Stimulated activated naive B cell treated with anti-CD40 and anti-IgM and Interleukin-4, amounts not matched to agents 10 μg/mL and 1 μg/mL and 100 μg/mL, for 72 hours (primary cell): ENCODE results near the gene CMTM3.
"Not testable (repeated sequence)": the region's sequence is repeated elsewhere in the genome, so short reads cannot be mapped to it uniquely, and the experiment has no call there.

Source experiments
- ATAC-seq, 2 donors: fragments of 150-1000 bp; cut with Tn5 transposase; replicated peaks; 2 replicates each; pipeline ENCODE4 v1.10.0; 2021; ENCODE audit warnings: moderate library complexity in 1 of 2
- DNase-seq: peaks from one replicate; pipeline ENCODE4 v3.0.0; 2021
- H3K27ac Mint-ChIP-seq: one replicate; pipeline ENCODE4 v1.8.0; 2022; ENCODE audit warnings: mild to moderate bottlenecking, mixed read lengths
- H3K27me3 Mint-ChIP-seq, 2 donors: one replicate each; pipeline ENCODE4 v1.8.0; 2022; ENCODE audit warnings: mixed read lengths in 2 of 2
- H3K36me3 Mint-ChIP-seq, 2 donors: one replicate each; pipeline ENCODE4 v1.8.0; 2022; ENCODE audit warnings: mixed read lengths in 2 of 2, mild to moderate bottlenecking in 1 of 2
- H3K4me1 Mint-ChIP-seq, 2 donors: one replicate each; pipeline ENCODE4 v1.8.0; 2022; ENCODE audit warnings: mixed read lengths in 2 of 2, mild to moderate bottlenecking in 1 of 2
- H3K4me3 Mint-ChIP-seq, 2 donors: one replicate each; pipeline ENCODE4 v1.8.0; 2022; ENCODE audit warnings: mild to moderate bottlenecking in 2 of 2, mixed read lengths in 2 of 2, moderate library complexity in 1 of 2
- H3K9me3 Mint-ChIP-seq, 2 donors: one replicate each; pipeline ENCODE4 v1.8.0; 2022; ENCODE audit warnings: mixed read lengths in 2 of 2, mild to moderate bottlenecking in 1 of 2

The CMTM3 gene, protein sequence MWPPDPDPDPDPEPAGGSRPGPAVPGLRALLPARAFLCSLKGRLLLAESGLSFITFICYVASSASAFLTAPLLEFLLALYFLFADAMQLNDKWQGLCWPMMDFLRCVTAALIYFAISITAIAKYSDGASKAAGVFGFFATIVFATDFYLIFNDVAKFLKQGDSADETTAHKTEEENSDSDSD

DNA sequence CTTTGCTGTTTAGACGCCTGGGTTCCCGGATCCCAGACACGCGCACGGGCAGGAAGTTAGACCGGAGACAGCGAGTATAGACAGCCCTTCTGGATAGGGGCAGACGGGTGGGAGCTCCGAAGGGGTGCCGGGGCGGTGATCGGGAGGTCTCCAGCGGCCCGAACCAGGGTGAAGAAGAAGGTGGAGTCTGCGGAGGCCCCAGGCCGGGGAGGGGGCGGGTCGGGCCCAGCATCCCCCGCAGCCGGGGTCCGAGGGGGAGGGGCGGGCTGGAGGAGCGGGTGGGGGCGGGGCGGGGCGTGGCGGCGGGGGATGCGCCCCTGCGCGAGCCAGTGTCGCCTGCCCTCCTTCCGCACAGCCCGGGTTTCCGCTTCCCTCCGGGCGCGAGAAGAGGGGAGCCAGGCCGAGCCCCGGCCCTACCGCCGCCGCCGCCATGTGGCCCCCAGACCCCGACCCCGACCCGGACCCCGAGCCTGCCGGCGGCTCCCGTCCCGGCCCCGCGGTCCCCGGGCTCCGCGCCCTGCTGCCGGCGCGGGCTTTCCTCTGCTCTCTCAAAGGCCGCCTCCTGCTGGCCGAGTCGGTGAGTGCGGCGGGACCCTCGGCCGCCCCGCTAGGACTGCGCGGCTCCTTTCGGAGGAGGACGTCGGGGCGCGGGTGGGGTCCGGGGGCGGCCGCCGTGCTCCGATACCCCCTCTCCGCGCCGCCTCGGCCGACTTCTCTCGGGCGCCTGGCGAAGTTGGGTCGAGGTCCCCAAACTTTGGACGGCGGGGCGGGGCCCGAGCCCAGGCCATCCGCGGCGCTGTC, at the start of gene CMTM3:
Gene CMTM3 (plus strand): TSS at position 329 of the 801 bp plus-strand sequence. CDS start 102 bp downstream, at position 431.
- Mint-ChIP-seq H3K4me3 (peak within 1 kb of the TSS; percentile 87 to 97), H3K4me1 (peaks cover 25 to 54% of the 10 kb centered on the region in 2 donors), H3K9me3 (peaks cover 7 to 12% of the 10 kb centered on the region in 2 donors), H3K27me3 (peaks cover 32 to 34% of the 10 kb centered on the region in 2 donors), H3K27ac (peak within 1 kb of the TSS; percentile 83), H3K36me3 (peaks cover 12 to 13% of the 10 kb centered on the region in 2 donors)
- DNase-seq = peak; percentile 64
- ATAC-seq = peak; percentile 66 to 67

DNA sequence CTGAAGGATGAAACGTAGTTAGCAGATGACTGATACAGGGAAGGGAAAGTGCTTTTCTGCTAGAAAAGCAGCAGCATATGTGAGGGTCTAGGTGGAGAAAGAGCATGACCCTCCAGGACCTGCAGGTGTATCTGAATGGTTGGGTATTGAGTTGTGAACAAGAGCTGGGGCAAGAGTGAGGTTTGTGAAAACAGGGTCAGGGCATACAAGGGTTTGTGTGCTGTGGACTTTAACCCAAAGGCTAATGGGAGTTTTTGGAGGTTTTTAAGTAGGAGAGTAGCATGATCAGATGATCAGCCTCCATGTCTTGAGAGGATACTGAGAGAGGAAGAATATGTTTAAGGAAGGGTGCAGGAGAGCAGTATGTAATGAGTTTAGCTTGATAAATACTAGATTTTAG, 44.4 kb upstream of the CMTM3 start:
- no peak for ATAC-seq
- Mint-ChIP-seq H3K27ac (no peak overlapping the region), H3K27me3 (no peaks in the 10 kb centered on the region), H3K4me1 (peaks cover 34 to 35% of the 10 kb centered on the region in 2 donors), H3K9me3 (no peaks in the 10 kb centered on the region), H3K36me3 (peaks cover 20 to 41% of the 10 kb centered on the region in 2 donors), H3K4me3 (no peak overlapping the region)
- DNase-seq = no peak

DNA sequence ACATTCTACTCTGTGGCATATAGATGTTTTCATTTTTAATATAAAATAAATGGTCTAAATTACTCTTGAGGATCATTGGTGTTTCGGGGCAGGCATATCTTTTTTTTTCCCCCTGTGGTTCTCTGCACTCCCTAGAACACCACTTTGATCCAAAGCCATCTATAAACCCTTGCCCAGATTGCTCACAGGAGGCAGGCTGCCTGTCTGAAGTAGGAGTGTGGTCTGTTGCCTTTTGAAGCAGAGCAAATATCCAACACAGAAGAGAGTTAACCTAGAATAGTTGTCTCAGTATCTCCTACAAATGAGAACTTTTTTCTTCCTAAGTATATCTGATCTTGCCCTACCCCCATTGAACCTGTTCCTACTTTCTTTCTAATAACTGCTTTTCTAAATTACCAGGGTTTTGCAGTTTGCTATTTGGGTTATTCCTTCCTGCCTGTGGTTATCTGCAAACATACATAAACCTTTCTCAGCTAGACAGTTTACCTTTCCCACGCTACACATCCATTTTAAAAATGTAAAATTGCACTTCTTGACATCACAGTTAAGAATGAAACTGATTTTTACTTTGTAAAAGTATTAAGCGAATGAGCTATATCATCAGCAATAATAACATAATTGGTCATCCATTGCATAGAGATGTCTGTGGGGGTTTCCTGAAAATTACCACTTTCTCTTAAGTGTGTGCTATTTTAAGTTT, 43.0 kb upstream of the CMTM3 start:
- Mint-ChIP-seq H3K9me3 (no peaks in the 10 kb centered on the region), H3K4me1 (peaks cover 21 to 22% of the 10 kb centered on the region in 2 donors), H3K4me3 (no peak overlapping the region), H3K36me3 (peaks cover 21 to 36% of the 10 kb centered on the region in 2 donors), H3K27me3 (no peaks in the 10 kb centered on the region), H3K27ac (no peak overlapping the region)
- ATAC-seq = no peak
- DNase-seq = no peak

DNA sequence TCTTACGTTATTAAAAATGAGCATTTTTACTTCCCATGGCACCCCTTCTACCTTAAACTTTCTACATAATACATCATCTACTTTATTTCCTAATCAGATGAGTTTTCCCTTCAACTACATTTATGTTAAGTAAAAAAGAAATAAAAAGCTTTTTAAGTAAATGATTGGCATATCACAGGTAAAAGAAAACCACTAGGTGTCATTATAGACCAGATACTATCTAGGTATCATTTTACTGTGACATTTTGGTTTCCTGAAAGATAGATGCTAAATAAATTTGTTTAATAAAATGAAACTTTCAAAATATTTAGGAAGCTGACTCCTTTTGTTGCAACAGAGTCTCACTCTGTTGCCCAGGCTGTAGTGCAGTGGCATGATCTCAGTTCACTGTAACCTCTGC, 42.1 kb upstream of the CMTM3 start:
- ATAC-seq = no peak
- H3K4me3 Mint-ChIP-seq = no peak overlapping the region
- H3K27ac Mint-ChIP-seq = no peak overlapping the region
- H3K36me3 Mint-ChIP-seq = peaks cover 28 to 43% of the 10 kb centered on the region in 2 donors
- no peaks in the 10 kb centered on the region for H3K9me3 Mint-ChIP-seq
- no peaks in the 10 kb centered on the region for H3K27me3 Mint-ChIP-seq
- DNase-seq = no peak
- H3K4me1 Mint-ChIP-seq = peaks cover 18 to 22% of the 10 kb centered on the region in 2 donors

DNA sequence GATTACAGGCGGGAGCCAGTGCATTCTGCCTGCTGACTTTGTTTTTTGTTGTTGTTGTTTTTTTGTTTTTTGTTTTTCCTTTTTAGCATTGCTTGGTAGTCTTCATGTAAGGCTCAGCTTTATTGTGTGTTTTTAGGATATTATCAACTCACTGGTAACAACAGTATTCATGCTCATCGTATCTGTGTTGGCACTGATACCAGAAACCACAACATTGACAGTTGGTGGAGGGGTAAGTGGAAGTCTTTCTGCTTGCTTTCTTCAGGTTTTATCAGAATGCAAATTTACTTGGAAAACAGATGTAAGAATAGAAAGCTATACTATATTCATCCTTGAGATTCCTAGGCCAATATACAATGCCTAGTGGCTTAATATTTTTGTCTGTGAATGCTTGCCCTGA, 41.5 kb upstream of the CMTM3 start:
- no peak for ATAC-seq
- Mint-ChIP-seq H3K27me3 (no peaks in the 10 kb centered on the region), H3K4me1 (peaks cover 15 to 19% of the 10 kb centered on the region in 2 donors), H3K9me3 (no peaks in the 10 kb centered on the region), H3K36me3 (peaks cover 27 to 45% of the 10 kb centered on the region in 2 donors), H3K27ac (no peak overlapping the region), H3K4me3 (no peak overlapping the region)
- no peak for DNase-seq

DNA sequence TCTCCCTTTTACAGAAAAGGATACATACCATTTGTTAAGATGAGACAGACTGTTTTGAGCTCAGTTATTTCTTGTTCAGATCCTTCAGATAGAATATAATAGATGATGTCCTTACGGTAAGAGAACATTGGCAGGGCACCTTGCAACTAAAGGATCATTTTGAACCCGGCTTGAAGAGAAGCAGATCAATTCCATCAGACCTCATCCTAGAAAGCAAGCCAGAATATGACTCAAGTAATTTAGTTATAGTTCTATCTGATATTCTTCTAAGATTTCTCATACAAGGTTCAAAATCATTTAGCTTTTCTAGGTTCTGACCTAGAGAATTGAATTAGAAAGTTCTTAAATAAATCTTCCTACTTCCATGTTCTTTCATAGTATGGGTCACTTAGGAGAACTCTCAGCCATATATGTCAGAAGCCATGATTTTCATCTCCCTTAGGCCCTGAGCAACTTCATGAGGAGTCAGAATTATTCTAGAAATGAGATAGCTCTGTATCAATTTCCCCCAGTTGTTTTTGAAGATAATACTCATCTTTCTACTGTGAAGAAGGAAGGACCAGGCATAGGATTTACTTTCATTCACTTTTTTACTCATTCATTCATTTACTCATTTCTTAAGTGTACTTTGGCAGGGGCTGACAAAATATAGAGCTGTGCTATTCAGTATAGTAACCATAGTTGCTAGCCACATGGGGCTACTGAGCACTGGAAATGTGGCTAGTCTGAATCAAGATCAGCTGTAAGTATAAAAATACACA, 40.8 kb upstream of the CMTM3 start:
- ATAC-seq (peak; percentile 58 to 74), DNase-seq (no peak)
- no peak overlapping the region for H3K27ac Mint-ChIP-seq
- H3K9me3 Mint-ChIP-seq = no peaks in the 10 kb centered on the region
- H3K4me1 Mint-ChIP-seq = peaks cover 15 to 19% of the 10 kb centered on the region in 2 donors
- no peaks in the 10 kb centered on the region for H3K27me3 Mint-ChIP-seq
- H3K4me3 Mint-ChIP-seq = no peak overlapping the region
- peaks cover 27 to 45% of the 10 kb centered on the region in 2 donors for H3K36me3 Mint-ChIP-seq

DNA sequence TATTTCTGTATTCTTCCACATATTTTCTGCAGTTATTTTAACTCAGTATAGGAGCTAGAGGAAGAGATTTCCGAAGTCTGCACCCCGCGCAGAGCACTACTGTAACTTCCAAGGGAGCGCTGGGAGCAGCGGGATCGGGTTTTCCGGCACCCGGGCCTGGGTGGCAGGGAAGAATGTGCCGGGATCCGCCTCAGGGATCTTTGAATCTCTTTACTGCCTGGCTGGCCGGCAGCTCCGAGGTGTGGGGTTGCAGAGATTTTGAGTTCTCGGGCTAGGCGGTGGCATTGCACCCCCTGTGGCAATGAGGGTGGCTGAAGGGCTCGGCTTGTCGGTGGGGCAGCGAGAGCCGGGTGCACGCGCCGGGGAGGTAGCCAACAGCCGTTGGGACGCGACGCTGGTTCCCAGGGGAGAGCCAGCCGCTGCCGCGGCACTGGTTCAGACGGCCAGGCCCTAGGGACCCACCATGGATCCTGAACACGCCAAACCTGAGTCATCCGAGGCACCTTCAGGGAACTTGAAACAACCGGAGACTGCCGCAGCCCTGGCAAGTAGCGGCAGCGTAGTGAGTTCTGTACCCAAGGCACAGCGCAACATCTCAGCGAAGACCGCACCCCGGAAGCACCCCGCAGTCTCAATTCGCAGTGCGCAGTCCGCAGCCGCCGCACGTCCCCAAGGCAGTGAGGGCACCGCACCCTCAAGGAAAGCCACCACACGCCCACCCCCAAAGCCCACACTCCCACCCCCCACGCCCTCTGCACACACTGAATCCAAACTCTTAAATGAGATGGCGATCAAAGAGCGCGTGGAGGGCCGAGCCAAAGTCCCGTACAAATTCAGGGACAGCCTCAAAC, 38.2 kb upstream of the CMTM3 start, which contains the start of gene CMTM1:
Gene CMTM1 (plus strand): TSS at position 389 of the 851 bp plus-strand sequence. CDS start 75 bp downstream, at position 464.
- DNase-seq (no peak), ATAC-seq (no peak)
- H3K27me3 Mint-ChIP-seq = no peaks in the 10 kb centered on the region
- no peak within 1 kb of the TSS for H3K27ac Mint-ChIP-seq
- H3K4me3 Mint-ChIP-seq = no peak within 1 kb of the TSS
- peaks cover 25 to 29% of the 10 kb centered on the region in 2 donors for H3K36me3 Mint-ChIP-seq
- H3K4me1 Mint-ChIP-seq = peaks cover 7 to 9% of the 10 kb centered on the region in 2 donors
- H3K9me3 Mint-ChIP-seq = no peaks in the 10 kb centered on the region

DNA sequence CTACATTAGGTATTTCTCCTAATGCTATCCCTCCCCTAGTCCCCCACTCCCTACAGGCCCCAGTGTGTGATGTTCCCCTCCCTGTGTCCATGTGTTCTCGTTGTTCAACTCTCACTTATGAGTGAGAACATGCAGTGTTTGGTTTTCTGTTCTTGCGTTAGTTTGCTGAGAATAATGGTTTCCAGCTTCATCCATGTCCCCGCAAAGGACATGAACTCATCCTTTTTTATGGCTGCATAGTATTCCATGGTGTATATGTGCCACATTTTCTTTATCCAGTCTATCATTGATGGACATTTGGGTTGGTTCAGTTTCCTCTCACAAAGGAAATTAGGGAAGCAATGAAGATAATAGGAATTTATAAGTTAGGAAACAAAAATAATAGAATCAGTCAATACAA, 37.2 kb upstream of the CMTM3 start:
- not testable (repeated sequence) for H3K4me1 Mint-ChIP-seq, H3K27me3 Mint-ChIP-seq, DNase-seq, H3K27ac Mint-ChIP-seq, ATAC-seq, H3K9me3 Mint-ChIP-seq, H3K4me3 Mint-ChIP-seq
- H3K36me3 Mint-ChIP-seq = peaks cover 21 to 29% of the 10 kb centered on the region in 2 donors

DNA sequence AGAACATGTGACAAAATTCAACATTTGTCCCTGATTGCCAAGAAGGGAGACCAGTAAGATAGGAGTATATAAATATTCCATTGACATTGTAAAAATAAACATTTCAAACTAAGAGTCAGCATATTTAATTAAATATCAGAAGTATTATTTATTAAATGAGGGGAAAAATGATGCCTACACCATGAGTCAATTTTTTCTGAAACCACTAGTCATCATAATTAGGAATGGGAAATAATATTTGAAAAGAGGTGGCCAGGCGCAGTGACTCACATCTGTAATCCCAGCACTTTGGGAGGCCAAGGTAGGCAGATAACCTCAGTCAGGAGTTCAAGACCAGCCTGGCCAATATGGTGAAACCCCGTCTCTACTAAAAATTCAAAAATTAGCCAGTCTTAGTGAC, 36.1 kb upstream of the CMTM3 start:
- H3K4me3 Mint-ChIP-seq = no peak overlapping the region
- DNase-seq (no peak), ATAC-seq (no peak)
- H3K27me3 Mint-ChIP-seq = no peaks in the 10 kb centered on the region
- peaks cover 4 to 8% of the 10 kb centered on the region in 2 donors for H3K4me1 Mint-ChIP-seq
- H3K9me3 Mint-ChIP-seq = no peaks in the 10 kb centered on the region
- no peak overlapping the region for H3K27ac Mint-ChIP-seq
- peaks cover 21 to 30% of the 10 kb centered on the region in 2 donors for H3K36me3 Mint-ChIP-seq

DNA sequence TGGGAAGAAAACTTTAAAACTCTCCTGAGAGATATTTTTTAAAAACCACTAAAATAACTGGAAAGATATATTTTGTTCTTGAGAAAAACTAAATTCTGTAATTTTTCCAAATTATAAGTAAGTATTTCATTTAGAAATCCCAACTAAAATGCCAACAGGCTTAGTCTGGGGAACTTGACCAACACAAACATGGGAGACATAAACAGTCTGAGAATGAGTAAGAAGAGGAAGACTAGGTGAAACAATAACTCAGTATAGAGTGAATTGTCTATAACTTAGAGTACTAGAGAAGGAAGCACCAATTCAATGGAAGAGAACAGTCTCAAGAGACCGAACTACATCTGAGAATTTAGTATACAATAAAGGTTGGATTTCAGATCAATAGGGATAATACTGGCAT, 35.4 kb upstream of the CMTM3 start:
- peaks cover 5 to 8% of the 10 kb centered on the region in 2 donors for H3K4me1 Mint-ChIP-seq

DNA sequence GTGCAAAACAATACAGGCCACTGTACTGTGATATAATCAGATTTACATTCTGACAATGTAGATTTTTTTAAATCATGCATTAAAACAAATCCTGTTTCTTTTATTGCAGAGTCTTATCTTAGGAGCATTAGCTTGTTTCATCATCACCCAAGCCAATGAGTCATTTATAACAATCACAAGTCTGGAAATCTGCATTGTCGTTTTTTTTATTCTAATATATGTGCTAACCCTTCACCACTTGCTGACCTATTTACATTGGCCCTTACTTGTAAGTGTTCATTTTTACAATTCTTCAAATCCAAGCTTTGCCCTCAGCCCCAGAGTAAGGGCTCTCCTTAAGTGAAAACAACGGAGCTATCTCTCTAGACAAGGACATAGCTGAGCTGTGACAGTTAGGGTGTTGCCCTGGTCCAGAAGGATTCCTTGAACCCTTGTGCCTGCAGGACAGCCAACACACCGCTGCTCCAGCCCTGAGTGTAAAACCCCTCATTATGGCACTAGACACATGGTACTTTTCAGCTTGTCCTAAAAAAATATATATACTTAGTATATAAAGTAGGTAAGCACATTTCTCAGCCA, 34.6 kb upstream of the CMTM3 start:
- peaks cover 0 to 6% of the 10 kb centered on the region in 2 donors for H3K27me3 Mint-ChIP-seq
- H3K9me3 Mint-ChIP-seq = no peaks in the 10 kb centered on the region
- H3K27ac Mint-ChIP-seq = no peak overlapping the region
- H3K4me3 Mint-ChIP-seq = no peak overlapping the region
- peaks cover 6 to 8% of the 10 kb centered on the region in 2 donors for H3K4me1 Mint-ChIP-seq
- no peak for DNase-seq
- ATAC-seq = no peak
- H3K36me3 Mint-ChIP-seq = peaks cover 15 to 27% of the 10 kb centered on the region in 2 donors

More for the DNA sequence above, 35.4 kb upstream of the CMTM3 start:
- H3K4me3 Mint-ChIP-seq = no peak overlapping the region
- H3K9me3 Mint-ChIP-seq = no peaks in the 10 kb centered on the region
- no peak overlapping the region for H3K27ac Mint-ChIP-seq
- DNase-seq (no peak), ATAC-seq (no peak)
- H3K36me3 Mint-ChIP-seq = peaks cover 18 to 30% of the 10 kb centered on the region in 2 donors
- H3K27me3 Mint-ChIP-seq = peaks cover 0 to 3% of the 10 kb centered on the region in 2 donors

DNA sequence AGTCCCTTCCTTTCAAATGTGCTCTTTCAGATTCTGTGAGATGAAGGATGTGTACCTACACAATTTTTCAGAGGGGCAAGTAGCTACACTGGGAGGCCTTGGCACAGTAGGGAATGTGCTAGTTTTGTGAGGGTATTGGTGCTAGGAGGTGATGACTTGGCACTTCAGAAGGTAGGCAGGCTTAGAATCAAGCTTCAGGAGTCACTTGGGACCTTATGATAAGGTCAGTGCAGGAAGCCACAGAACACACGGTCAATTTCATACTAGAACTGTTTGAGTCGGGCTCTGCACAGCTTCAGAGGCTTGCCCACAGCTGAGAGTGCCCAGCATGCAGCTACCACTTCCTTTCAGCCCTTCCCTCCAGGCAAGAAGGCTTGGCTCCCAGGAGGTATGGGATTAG, 32.1 kb upstream of the CMTM3 start:
- H3K4me1 Mint-ChIP-seq = peaks cover 6 to 8% of the 10 kb centered on the region in 2 donors
- H3K4me3 Mint-ChIP-seq = no peak overlapping the region

DNA sequence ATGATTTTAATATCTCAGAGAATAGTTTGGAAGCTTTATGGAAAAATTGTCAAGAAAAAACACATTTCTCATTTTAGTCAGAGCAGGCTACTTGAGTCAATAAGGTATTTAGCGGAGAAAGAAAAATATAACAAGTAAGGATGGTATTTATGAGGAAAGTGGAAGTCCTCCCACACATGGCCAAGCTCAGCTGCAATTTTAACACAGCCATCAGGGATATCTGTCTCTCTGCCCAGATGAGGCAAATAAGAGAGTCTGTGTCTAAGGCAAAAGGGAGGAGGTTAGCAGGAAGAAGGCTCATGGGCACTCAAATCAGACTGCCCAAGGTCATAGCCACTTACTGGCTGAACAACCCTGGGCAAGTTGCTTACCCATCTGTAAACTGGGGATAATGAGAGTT, 30.4 kb upstream of the CMTM3 start:
- Mint-ChIP-seq H3K36me3 (peaks cover 0 to 5% of the 10 kb centered on the region in 2 donors), H3K4me1 (peaks cover 17 to 19% of the 10 kb centered on the region in 2 donors), H3K27me3 (peaks cover 29 to 33% of the 10 kb centered on the region in 2 donors), H3K9me3 (no peaks in the 10 kb centered on the region), H3K27ac (no peak overlapping the region), H3K4me3 (no peak overlapping the region)
- DNase-seq = no peak
- no peak for ATAC-seq

More for the DNA sequence above, 32.1 kb upstream of the CMTM3 start:
- Mint-ChIP-seq H3K9me3 (no peaks in the 10 kb centered on the region), H3K27me3 (peaks cover 12 to 16% of the 10 kb centered on the region in 2 donors), H3K36me3 (peaks cover 2 to 11% of the 10 kb centered on the region in 2 donors), H3K27ac (no peak overlapping the region)
- ATAC-seq (peak in 1 of 2 donors; percentile 29), DNase-seq (no peak)
